IMR-90 (cell line): ENCODE measurements around the gene GATA6. TPM values are rescaled to one million over a fixed set of nuclear protein-coding genes. Genes with fewer than 3 reads are reported as not detected.

Experiments
- ATAC-seq: fragments of 200-7000 bp; cut with Tn5 transposase; 2 replicates; pipeline ENCODE4 v1.9.1; 2020; ENCODE audit warnings: low read depth, mild to moderate bottlenecking, moderate library complexity
- BruUV-seq: library from RNA; stranded (reverse); fragments of 400-500 nt; replicated peaks from 2 replicates; lab custom pipeline; 2021; lab: Mats Ljungman, UMichigan
- CTCF ChIA-PET: fragments of 300-600 bp; formaldehyde crosslinking; extraction: SDS; loops from one replicate; lab custom pipeline; 2021; ENCODE audit warnings: antibody characterized with exemption; lab: Yijun Ruan, JAX
- POLR2A ChIA-PET: fragments of 300-600 bp; sonication (Branson Sonifier 250); formaldehyde crosslinking; loops from one replicate; lab custom pipeline; 2022; ENCODE audit warnings: antibody characterized with exemption; ENCODE audit not compliant: unreplicated experiment; lab: Charles Lee
- DNase-seq: peaks from one replicate; pipeline ENCODE4 v3.0.0; 2013
- H2AFZ ChIP-seq: replicated peaks from 2 replicates; pipeline ENCODE3; 2013; ENCODE audit warnings: low read length, mild to moderate bottlenecking; ENCODE audit not compliant: poor library complexity
- H2AK5ac ChIP-seq: 2 replicates; pipeline ENCODE4 v1.6.1; 2013; ENCODE audit warnings: low read depth, low read length, inconsistent platforms
- H2AK9ac ChIP-seq: replicated peaks from 2 replicates; pipeline ENCODE3; 2013; ENCODE audit warnings: mild to moderate bottlenecking, low read depth, low read length, moderate library complexity; ENCODE audit not compliant: poor library complexity
- H2BK120ac ChIP-seq: 2 replicates; pipeline ENCODE4 v1.6.1; 2013; ENCODE audit warnings: low read depth, low read length, inconsistent platforms
- H2BK15ac ChIP-seq: 3 replicates; pipeline ENCODE4 v1.6.1; 2013; ENCODE audit warnings: low read depth, low read length, inconsistent platforms
- H2BK20ac ChIP-seq: 2 replicates; pipeline ENCODE4 v1.6.1; 2013; ENCODE audit warnings: low read depth, mild to moderate bottlenecking, inconsistent platforms, low read length, moderate library complexity
- H2BK5ac ChIP-seq: 2 replicates; pipeline ENCODE4 v1.6.1; 2013; ENCODE audit warnings: mild to moderate bottlenecking, low read depth, low read length, inconsistent platforms; ENCODE audit not compliant: poor library complexity, severe bottlenecking
- H3K14ac ChIP-seq: replicated peaks from 2 replicates; pipeline ENCODE4 v1.6.1; 2013; ENCODE audit warnings: low read depth, low read length, inconsistent platforms
- H3K18ac ChIP-seq: 2 replicates; pipeline ENCODE4 v1.6.1; 2013; ENCODE audit warnings: low read depth, low read length, control low read depth
- H3K23ac ChIP-seq: 2 replicates; pipeline ENCODE4 v1.6.1; 2013; ENCODE audit warnings: low read depth, low read length, inconsistent platforms
- H3K27ac ChIP-seq: 2 replicates; pipeline ENCODE4 v1.5.1; 2013; ENCODE audit warnings: mild to moderate bottlenecking, control low read depth, low read length; ENCODE audit not compliant: insufficient read depth
- H3K27me3 ChIP-seq: 2 replicates; pipeline ENCODE4 v1.6.1; 2013; ENCODE audit warnings: low read length; ENCODE audit not compliant: control insufficient read depth, insufficient read depth
- H3K36me3 ChIP-seq: 2 replicates; pipeline ENCODE4 v1.6.1; 2013; ENCODE audit warnings: low read length, mixed read lengths; ENCODE audit not compliant: control insufficient read depth, insufficient read depth
- H3K4ac ChIP-seq: 2 replicates; pipeline ENCODE4 v1.6.1; 2013; ENCODE audit warnings: low read depth, low read length, inconsistent platforms
- H3K4me1 ChIP-seq: 2 replicates; pipeline ENCODE4 v1.6.1; 2013; ENCODE audit warnings: low read length, mixed read lengths; ENCODE audit not compliant: control insufficient read depth, insufficient read depth
- H3K4me2 ChIP-seq: 2 replicates; pipeline ENCODE4 v1.6.1; 2013; ENCODE audit warnings: low read depth, mild to moderate bottlenecking, control low read depth, low read length, moderate library complexity
- H3K4me3 ChIP-seq: 2 replicates; pipeline ENCODE4 v1.5.1; 2013; ENCODE audit warnings: low read depth, mild to moderate bottlenecking, control low read depth, low read length, moderate library complexity; ENCODE audit not compliant: insufficient read depth
- H3K56ac ChIP-seq: 2 replicates; pipeline ENCODE4 v1.6.1; 2013; ENCODE audit warnings: low read length, inconsistent platforms; ENCODE audit not compliant: insufficient read depth; ENCODE audit errors: extremely low read depth
- H3K79me1 ChIP-seq, 2 experiments: 2 replicates each; pipeline ENCODE4 v1.6.1; 2013; ENCODE audit warnings: low read length in 2 of 2, inconsistent platforms in 1 of 2, low read depth in 1 of 2
- H3K9ac ChIP-seq: 2 replicates; pipeline ENCODE4 v1.6.1; 2013; ENCODE audit warnings: low read depth, low read length, control low read depth
- H3K9me1 ChIP-seq: 2 replicates; pipeline ENCODE4 v1.6.1; 2013; ENCODE audit warnings: low read length, inconsistent platforms; ENCODE audit not compliant: insufficient read depth
- H3K9me3 ChIP-seq: 2 replicates; pipeline ENCODE4 v1.6.1; 2013; ENCODE audit warnings: low read length; ENCODE audit not compliant: control insufficient read depth, insufficient read depth
- H4K20me1 ChIP-seq: 2 replicates; pipeline ENCODE4 v1.6.1; 2013; ENCODE audit warnings: low read length, inconsistent platforms; ENCODE audit not compliant: insufficient read depth
- H4K5ac ChIP-seq: 2 replicates; pipeline ENCODE4 v1.6.1; 2013; ENCODE audit warnings: mild to moderate bottlenecking, low read depth, low read length, control low read depth
- H4K8ac ChIP-seq, 2 experiments: 2 replicates each; pipeline ENCODE4 v1.6.1; 2013; ENCODE audit warnings: low read depth in 2 of 2, low read length in 2 of 2, control low read depth in 1 of 2, inconsistent platforms in 1 of 2
- H4K91ac ChIP-seq: 2 replicates; pipeline ENCODE4 v1.6.1; 2013; ENCODE audit warnings: low read depth, low read length, inconsistent platforms; ENCODE audit not compliant: insufficient read depth
- CHD1 ChIP-seq: IDR thresholded peaks from 2 replicates; pipeline ENCODE4 v1.6.1; 2012; ENCODE audit warnings: low read depth, low read length, improper control_type of control experiment
- MAFK ChIP-seq: IDR thresholded peaks from 2 replicates; pipeline ENCODE4 v1.6.1; 2012; ENCODE audit warnings: low read depth, low read length, improper control_type of control experiment
- RAD21 ChIP-seq: IDR thresholded peaks from 2 replicates; pipeline ENCODE4 v1.6.1; 2012; ENCODE audit warnings: low read length, improper control_type of control experiment
- WGBS, 2 experiments: methylation state at CpG; one replicate each; pipeline versions ENCODE4 v1.1.5 to v1.1.7; 2013; ENCODE audit warnings: missing lambda C conversion rate in 2 of 2; ENCODE audit not compliant: insufficient read length in 1 of 2; ENCODE audit errors: extremely low coverage in 2 of 2; 5-methylcytosine and 5-hydroxymethylcytosine counted together
- dilution Hi-C: fragments of 300-500 bp; cut with HindIII; formaldehyde crosslinking; loops from one replicate; pipeline ENCODE4 v1.14.3; 2018; ENCODE audit warnings: low sequenced_read_pairs; ENCODE audit not compliant: unreplicated experiment
- in situ Hi-C: fragments of 300-500 bp; cut with MboI; formaldehyde crosslinking; loops from 3 replicates; pipeline ENCODE4 v1.14.3; 2019; ENCODE audit warnings: low sequenced_read_pairs, inconsistent platforms, mixed read lengths
- intact Hi-C: fragments of 100-400 bp; cut with micrococcal nuclease; formaldehyde crosslinking; loops from 2 replicates; pipeline ENCODE4 v1.10.0; 2022
- polyA plus RNA-seq, 3 experiments: library from polyadenylated mRNA; depleted of rRNA; stranded (reverse); fragments of >200 nt; gene quantifications; 2 replicates each; pipeline ENCODE4 v1.2.3, GENCODE V29; 2012; ENCODE audit warnings: low replicate concordance in 1 of 3
- total RNA-seq: library from RNA; depleted of rRNA; stranded (reverse); fragments of >200 nt; gene quantifications from 2 replicates; pipeline ENCODE4 v1.2.3, GENCODE V29; 2012

Gene GATA6
- total and polyA plus RNA-seq, 2 of the 4 experiments (the other 2 are of a cell fraction), result 2.5 to 4.0 TPM

DNA sequence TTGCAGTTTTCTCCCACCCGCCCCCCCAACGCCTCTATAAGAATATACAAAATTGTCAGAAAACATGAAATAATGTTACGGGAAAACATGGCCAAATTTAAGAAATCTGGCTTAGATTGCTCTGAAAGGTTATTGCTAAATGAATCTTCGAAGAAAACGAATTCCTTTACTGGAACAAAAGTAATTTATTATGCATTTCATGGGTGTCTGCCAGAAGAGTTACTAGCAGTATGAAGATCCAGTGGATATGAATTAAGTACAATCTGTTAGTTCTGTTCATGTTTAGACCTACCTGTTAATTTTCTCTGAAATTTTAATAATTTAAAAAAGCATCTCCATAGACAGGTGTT is 21.9 kb downstream of the GATA6 start:
- H3K23ac ChIP-seq, result no peak overlapping the region
- H2BK5ac ChIP-seq, result no peak overlapping the region
- no peaks in the 10 kb centered on the region for H3K9me3 ChIP-seq
- no TSS peak for BruUV-seq
- H3K9me1 ChIP-seq, result peaks cover 8% of the 10 kb centered on the region
- DNase-seq (no peak), ATAC-seq (no peak)
- no peaks in the 10 kb centered on the region for H3K27me3 ChIP-seq
- no peak for TF ChIP-seq CHD1
- no peak for TF ChIP-seq RAD21
- TF ChIP-seq MAFK, result no peak
- H3K9ac ChIP-seq, result no peak overlapping the region
- H4K5ac ChIP-seq, result no peak overlapping the region
- no peak overlapping the region for H2BK15ac ChIP-seq
- H3K79me1 ChIP-seq, result peaks cover 17 to 21% of the 10 kb centered on the region in 2 experiments; a peak in 3 of 4 replicates
- H2BK20ac ChIP-seq, result no peak overlapping the region
- H2AFZ ChIP-seq, result no peak overlapping the region
- no peak overlapping the region for H3K4me3 ChIP-seq
- no peak overlapping the region for H3K18ac ChIP-seq
- CTCF ChIA-PET, result interaction anchor here (0.7 kb wide), 1 partner anchor 55 kb away, joined by 9 read pairs; no protein-coding TSS in a partner anchor
- H3K14ac ChIP-seq, result no peak overlapping the region
- no peak overlapping the region for H4K91ac ChIP-seq
- no peak overlapping the region for H2BK120ac ChIP-seq
- H3K36me3 ChIP-seq, result peaks cover 8% of the 10 kb centered on the region
- intact Hi-C loops (loop anchor here (5.0 kb wide), 1 partner anchor 121 kb away; no protein-coding TSS in a partner anchor), dilution Hi-C loops (no loop called here), in situ Hi-C loops (no loop called here)
- no peaks in the 10 kb centered on the region for H4K20me1 ChIP-seq
- H3K27ac ChIP-seq, result no peak overlapping the region
- no peak overlapping the region for H2AK5ac ChIP-seq
- POLR2A ChIA-PET, result no interaction called here
- no peak overlapping the region for H3K56ac ChIP-seq
- 10% methylated on average over 2 of the region's 5 CpGs; no CpG with 5 or more reads in 1 of the 2 experiments for WGBS, 2 experiments
- H3K4me1 ChIP-seq, result peaks cover 11% of the 10 kb centered on the region
- H3K4ac ChIP-seq, result no peak overlapping the region
- no peak overlapping the region for H4K8ac ChIP-seq
- H2AK9ac ChIP-seq, result no peak overlapping the region
- no peak overlapping the region for H3K4me2 ChIP-seq
